RKO (cell line): ENCODE results near the gene OSTN.
"Not testable (repeated sequence)": the region's sequence is repeated elsewhere in the genome, so short reads cannot be mapped to it uniquely, and the experiment has no call there.

Experiments used
- DNase-seq: peaks from one replicate; pipeline ENCODE4 v3.0.0-alpha.2; 2016; ENCODE audit warnings: low spot score

Gene OSTN

GRCh38 chr3:191235331-191236314 lies 36.6 kb downstream of the OSTN start:
- no peak for DNase-seq

- DNase-seq, result no peak
Measured at GRCh38 chr3:191236646-191237045, 37.6 kb downstream of the OSTN start.

- no peak for DNase-seq
Measured at GRCh38 chr3:191237047-191237882, 38.2 kb downstream of the OSTN start.

- no peak for DNase-seq
Measured at GRCh38 chr3:191238321-191238817, 39.3 kb downstream of the OSTN start.

- DNase-seq, result no peak
Measured at GRCh38 chr3:191239407-191240031, 40.5 kb downstream of the OSTN start.

- DNase-seq, result no peak
Measured at GRCh38 chr3:191240486-191240885, 41.4 kb downstream of the OSTN start.

- peak; percentile 52 for DNase-seq
Measured at GRCh38 chr3:191244242-191244867, 45.3 kb downstream of the OSTN start.

GRCh38 chr3:191246034-191246433 lies 47.0 kb downstream of the OSTN start:
- DNase-seq, result not testable (repeated sequence)

GRCh38 chr3:191246630-191247029 lies 47.6 kb downstream of the OSTN start:
- peak; percentile 72 for DNase-seq

GRCh38 chr3:191253089-191253799 lies 54.2 kb downstream of the OSTN start:
- DNase-seq, result no peak

- no peak for DNase-seq
Measured at GRCh38 chr3:191254098-191254873, 55.2 kb downstream of the OSTN start.

- no peak for DNase-seq
Measured at GRCh38 chr3:191255156-191255555, 56.1 kb downstream of the OSTN start.

GRCh38 chr3:191256405-191256804 lies 57.4 kb downstream of the OSTN start:
- no peak for DNase-seq

GRCh38 chr3:191257286-191257685 lies 58.2 kb downstream of the OSTN start:
- no peak for DNase-seq

- DNase-seq, result no peak
Measured at GRCh38 chr3:191259486-191259885, 60.4 kb downstream of the OSTN start.

- DNase-seq, result no peak
Measured at GRCh38 chr3:191260431-191261303, 61.6 kb downstream of the OSTN start.

GRCh38 chr3:191261304-191261638 lies 62.2 kb downstream of the OSTN start:
- DNase-seq, result no peak

GRCh38 chr3:191262650-191263049 lies 63.6 kb downstream of the OSTN start:
- no peak for DNase-seq

GRCh38 chr3:191263365-191263764 lies 64.3 kb downstream of the OSTN start:
- DNase-seq, result no peak
